CD4-positive, alpha-beta T cell treated with Interleukin-12 subunit alpha and Interleukin-12 subunit beta, for 1 hour (primary cell): Measurements from ENCODE around the gene SRPK2.
A peak's percentile ranks its signal among the peaks of the same experiment; 100 is the strongest.
"Not testable (repeated sequence)": the region's sequence is repeated elsewhere in the genome, so short reads cannot be mapped to it uniquely, and the experiment has no call there.

Experiments used
- DNase-seq: peaks from one replicate; pipeline ENCODE4 v3.0.0-alpha.2; 2020

SRPK2 gene

GRCh38 chr7:105376908-105377533 is 11.7 kb downstream of the SRPK2 start:
- no peak for DNase-seq

GRCh38 chr7:105369944-105370343 is 18.8 kb downstream of the SRPK2 start:
- DNase-seq = no peak

GRCh38 chr7:105367458-105367857 is 21.3 kb downstream of the SRPK2 start:
- no peak for DNase-seq

GRCh38 chr7:105365541-105366534 is 22.9 kb downstream of the SRPK2 start:
- no peak for DNase-seq

- DNase-seq = no peak
Measured at GRCh38 chr7:105364684-105365083, 24.0 kb downstream of the SRPK2 start.

DNA sequence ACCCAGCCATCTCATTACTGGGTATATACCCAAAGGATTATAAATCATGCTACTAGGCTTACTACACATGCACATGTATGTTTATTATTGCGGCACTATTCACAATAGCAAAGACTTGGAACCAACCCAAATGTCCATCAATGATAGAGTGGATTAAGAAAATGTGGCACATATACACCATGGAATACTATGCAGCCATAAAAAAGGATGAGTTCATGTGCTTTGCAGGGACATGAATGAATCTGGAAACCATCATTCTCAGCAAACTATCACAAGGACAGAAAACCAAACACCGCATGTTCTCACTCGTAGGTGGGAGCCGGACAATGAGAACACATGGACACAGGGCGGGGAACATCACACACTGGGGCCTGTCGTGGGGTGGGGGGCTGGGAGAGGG is 25.1 kb downstream of the SRPK2 start:
- not testable (repeated sequence) for DNase-seq

DNA sequence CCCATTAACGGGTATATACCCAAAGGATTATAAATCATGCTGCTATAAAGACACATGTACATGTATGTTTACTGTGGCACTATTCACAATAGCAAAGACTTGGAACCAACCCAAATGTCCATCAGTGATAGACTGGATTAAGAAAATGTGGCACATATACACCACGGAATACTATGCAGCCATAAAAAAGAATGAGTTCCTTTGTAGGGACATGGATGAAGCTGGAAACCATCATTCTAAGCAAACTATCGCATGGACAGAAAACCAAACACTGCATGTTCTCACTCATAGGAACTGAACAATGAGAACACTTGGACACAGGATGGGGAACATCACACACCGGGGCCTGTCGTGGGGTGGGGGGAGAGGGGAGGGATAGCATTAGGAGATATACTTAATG is 26.0 kb downstream of the SRPK2 start:
- DNase-seq = not testable (repeated sequence)

- DNase-seq = not testable (repeated sequence)
Measured at GRCh38 chr7:105361995-105362394, 26.7 kb downstream of the SRPK2 start.

DNA sequence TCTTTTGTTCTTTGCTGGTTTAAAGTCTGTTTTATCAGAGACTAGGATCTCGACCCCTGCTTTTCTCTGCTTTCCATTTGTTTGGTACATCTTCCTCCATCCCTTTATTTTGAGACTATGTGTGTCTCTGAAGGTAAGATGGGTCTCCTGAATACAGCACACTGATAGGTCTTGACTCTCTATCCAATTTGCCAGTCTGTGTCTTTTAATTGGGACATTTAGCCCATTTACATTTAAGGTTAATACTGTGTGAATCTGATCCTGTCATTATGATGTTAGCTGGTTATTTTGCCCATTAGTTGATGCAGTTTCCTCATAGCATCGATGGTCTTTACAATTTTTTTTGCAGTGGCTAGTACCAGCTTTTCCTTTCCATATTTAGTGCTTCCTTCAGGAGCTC is 28.6 kb downstream of the SRPK2 start:
- DNase-seq = not testable (repeated sequence)

DNA sequence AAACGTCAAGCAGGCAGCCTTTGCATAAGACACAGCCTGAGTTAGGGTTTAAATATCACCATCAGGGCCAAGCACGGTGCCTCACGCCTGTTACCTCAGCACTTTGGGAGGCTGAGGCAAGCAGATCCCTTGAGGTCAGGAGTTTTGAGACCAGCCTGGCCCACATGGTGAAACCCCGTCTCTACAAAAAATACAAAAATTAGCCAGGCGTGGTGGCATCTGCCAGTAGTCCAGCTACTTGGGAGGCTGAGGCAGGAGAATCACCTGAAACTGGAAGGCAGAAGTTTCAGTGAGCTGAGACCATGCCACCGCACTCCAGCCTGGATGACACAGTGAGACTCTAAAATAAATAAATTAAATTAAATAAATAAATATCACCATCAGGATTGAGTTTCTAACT is 33.0 kb downstream of the SRPK2 start:
- DNase-seq = no peak

DNA sequence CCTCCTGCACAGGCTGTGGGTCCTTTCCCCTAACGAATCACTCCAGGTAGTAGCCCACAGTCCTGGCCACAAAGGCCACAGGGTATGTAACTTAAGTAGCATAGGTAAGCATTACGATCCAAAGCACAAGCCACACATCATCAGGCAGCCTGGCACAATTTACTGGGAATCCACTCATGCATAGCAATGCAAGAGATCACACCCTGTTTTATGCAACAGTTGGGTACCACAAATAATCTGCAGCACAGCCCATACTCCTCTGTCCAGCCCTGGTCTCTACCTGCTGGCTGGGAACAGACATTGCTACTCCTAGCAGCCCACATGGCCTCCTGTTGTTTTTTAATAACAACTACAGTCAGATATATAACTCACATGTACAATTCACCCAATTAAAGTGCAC is 34.3 kb downstream of the SRPK2 start:
- DNase-seq = no peak

- peak; percentile 11 for DNase-seq
Measured at GRCh38 chr7:105353752-105354328, 34.9 kb downstream of the SRPK2 start.

DNA sequence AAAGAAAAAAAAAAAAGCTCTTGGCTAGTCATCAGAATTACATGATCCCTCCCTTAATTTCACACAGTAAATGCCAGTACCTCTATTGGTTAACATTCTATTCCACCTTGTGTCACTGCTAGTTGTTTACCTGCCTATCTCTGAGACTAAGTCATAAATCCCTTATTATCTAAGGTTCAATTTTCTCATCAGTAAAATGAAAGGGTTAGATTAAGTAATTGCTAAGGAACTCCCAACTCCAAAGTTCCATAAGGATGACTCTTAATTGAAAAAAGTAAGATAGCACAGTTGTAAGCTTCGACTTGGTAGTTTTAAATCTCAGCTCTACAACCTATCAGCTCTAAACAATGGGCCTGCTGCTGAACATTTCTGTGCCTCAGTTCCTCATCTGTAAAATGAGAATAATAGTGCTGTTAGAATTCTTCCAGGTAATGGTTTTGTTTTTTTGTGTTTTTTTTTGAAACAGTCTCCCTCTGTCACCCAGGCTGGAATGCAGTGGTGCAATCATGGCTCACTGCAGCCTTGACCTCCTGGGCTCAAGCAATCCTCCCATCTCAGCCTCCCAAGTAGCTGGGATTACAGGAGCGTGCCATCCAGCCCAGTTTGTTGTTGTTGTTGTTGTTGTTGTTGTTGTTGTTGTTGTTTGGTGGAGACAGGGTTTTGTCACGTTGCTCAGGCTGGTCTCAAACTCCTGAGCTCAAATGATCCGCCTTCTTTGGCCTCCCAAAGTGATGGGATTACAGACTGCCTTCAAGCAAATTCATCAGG is 35.6 kb downstream of the SRPK2 start:
- DNase-seq = no peak

- peak; percentile 75 for DNase-seq
Measured at GRCh38 chr7:105352018-105352612, 36.6 kb downstream of the SRPK2 start.

DNA sequence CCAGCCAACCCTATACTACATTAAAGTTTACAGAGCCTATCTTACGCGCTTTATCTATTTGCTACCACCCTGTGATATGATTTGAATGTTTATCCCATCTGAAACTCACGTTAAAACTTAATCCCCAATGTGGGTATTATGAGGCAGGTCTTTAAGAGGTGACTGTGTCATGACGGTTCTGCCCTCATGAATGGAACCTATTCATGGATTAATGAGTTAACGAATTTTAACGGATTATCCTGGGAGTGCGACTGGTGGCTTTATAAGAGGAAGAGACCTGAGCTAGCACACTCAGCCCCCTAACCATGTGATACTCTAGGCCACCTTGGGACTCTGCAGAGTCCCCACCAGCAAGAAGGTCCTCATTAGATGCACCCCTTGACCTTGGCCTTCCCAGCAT is 37.8 kb downstream of the SRPK2 start:
- DNase-seq = no peak

DNA sequence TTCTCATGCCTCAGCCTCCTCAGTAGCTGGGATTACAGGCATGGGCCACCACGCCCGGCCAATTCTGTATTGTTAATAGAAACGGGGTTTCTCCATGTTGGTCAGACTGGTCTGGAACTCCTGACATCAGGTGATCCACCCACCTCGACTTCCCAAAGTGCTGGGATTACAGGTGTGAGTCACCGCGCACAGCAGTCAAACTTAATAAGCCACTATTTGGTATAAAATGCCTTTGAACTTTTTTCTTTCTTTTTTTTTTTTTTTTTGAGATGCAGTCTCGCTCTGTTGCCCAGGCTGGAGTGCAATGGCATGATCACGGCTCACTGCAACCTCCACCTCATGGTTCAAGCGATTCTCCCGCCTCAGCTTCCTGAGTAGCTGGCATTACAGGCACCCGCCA is 40.5 kb downstream of the SRPK2 start:
- DNase-seq = not testable (repeated sequence)

- DNase-seq = peak; percentile 49
Measured at GRCh38 chr7:105346593-105347322, 42.0 kb downstream of the SRPK2 start.

DNA sequence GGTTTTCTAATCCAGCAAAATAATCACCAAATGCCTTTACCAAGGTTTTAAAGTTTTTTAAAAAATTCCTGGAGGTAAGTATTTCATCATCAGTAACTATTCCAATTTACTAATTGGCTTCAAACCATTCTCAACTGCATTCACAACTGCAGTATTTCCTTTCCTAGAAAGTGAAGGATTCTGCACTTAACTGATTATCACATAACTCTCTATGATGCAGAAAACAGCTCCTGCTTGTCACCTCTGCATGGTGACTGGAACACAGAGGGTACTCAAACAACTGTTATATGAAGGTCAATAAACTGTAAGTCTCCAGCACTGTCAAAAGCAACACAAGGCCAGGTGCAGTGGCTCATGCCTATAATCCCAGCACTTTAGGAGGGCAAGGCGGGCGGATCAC is 42.6 kb downstream of the SRPK2 start:
- DNase-seq = no peak

DNA sequence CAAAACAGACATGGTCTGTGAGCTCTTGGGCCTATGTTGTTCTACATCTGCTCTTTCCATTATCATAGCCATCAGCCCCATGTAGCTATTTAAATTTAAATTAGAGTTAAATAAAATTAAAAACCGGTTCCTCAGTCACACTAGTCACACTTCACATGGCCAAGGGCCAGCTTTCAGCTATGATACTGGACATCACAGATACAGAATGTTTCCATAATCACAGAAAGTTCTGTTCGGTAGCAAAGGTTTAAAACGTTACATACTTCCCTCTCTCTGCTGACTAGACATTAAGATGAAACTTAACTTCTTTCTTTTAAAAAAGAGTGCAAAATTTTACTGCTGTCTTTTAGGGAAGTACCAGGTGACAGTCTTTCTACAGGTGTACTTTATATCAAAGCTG is 43.0 kb downstream of the SRPK2 start:
- no peak for DNase-seq

GRCh38 chr7:105345003-105345402 is 43.7 kb downstream of the SRPK2 start:
- DNase-seq = no peak

DNA sequence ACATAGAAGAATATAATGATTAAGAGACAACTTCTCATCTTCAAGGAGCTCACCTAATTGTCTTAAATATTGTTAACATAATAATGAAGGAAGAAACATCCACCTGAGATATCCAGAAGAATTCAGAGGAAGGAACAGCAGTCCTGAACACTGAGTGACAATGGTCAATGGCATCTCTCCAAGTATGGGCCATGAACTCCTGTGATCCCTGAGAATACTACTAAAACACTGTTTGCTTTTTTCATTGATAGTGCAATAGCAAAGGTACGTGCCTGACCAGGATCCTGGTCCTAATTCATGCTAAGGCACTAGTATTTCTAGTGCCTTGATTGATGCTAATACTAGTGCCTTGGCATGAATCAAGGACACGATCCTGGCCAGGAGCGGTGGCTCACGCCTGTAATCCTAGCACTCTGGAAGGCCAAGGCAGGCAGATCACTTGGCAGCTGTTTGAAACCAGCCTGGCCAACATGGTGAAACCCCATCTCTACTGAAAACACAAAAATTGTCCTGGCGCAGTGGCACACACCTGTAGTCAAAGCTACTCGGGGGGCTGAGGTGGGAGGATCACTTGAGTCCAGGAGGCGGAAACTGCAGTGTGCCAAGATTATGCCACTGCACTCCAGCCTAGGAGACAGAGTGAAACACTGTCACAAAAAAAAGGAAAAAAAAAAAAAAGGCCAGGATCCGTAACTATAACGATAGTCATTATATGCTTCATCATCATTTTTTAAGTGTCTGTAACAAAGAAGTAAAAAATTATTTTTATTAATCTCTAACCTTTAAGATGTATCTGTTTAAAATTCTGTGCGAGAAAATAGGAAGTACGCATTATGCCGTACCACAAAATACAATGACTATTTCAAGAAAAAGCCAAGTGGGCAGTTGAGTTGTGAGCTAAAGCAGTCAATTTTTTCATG is 49.1 kb downstream of the SRPK2 start:
- no peak for DNase-seq
